ENCODE data around the gene RND2. TPM values are rescaled to one million over a fixed set of nuclear protein-coding genes. Genes with fewer than 3 reads are reported as not detected.
A peak's percentile ranks its signal among the peaks of the same experiment; 100 is the strongest.

RND2 gene
- total and polyA plus RNA-seq, 2 of the 13 experiments (the other 11 are each of a cell fraction or from before 2014, with no cell fraction given) = 0.05 to 0.11 TPM

DNA sequence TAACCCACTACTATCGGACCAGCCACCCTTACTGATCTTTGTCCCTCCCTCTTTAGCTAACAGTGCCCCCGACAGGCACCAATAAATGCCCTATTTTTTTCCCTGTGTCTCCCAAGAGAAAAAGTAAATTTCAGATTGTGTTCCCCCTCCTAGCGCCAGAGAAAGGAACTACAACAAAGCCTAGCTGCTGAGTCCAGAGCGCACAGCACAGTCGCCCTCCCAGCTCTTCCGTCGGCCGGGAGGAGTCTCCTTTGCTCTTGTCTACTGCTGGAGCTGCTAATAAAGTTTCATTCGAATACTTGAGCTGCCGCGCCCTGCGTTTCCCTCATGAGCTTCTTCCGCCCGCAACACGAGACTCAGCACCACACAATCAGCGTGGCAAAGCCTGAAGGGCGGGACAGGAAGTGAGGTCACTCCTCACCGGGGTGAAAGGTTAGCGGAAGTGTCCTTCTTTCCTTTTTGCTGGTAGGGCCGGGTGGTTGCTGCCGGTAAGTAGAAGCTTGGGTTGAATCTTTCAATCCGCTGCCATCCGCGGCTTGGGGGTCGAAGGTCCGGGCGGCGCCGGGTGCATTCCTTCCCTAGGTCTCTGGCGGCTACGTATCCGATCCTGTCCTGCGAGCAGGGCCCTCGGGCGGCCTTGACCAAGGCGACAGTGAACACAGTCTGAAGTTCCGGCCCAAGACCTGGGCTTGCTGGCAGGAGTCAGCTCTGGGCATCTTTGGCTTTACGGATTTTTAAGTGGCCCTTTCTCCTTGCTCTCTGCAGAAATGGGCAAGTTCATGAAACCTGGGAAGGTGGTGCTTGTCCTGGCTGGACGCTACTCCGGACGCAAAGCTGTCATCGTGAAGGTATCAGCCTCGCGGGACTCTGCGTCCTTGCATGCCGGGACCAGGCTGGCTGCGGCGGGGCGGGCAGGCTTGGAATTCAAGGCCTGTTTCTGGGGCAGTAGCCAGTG is 26.8 kb upstream of the RND2 start, which contains the start of gene RPL27 (continued):
- TF ChIP-seq, protein P1, sequence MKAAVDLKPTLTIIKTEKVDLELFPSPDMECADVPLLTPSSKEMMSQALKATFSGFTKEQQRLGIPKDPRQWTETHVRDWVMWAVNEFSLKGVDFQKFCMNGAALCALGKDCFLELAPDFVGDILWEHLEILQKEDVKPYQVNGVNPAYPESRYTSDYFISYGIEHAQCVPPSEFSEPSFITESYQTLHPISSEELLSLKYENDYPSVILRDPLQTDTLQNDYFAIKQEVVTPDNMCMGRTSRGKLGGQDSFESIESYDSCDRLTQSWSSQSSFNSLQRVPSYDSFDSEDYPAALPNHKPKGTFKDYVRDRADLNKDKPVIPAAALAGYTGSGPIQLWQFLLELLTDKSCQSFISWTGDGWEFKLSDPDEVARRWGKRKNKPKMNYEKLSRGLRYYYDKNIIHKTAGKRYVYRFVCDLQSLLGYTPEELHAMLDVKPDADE (CRISPR knock-in tag; IDR thresholded peaks at IDR 0.05) = 0 out of 2 replicates have a peak, but pooled peaks have one; percentile 8
- TF ChIP-seq NR2F2 (IDR thresholded peaks at IDR 0.05; ENCODE audit: borderline replicate concordance, low read depth) (peak; percentile 71; the same call in 1 of the 2 replicates), HOXA5 (CRISPR knock-in tag; IDR thresholded peaks at IDR 0.05) (peak; percentile 97), KLF16 (CRISPR knock-in tag; IDR thresholded peaks at IDR 0.05) (peak in 1 of 2 experiments; percentile 99; a peak in 2 of 4 replicates), ZSCAN9 (CRISPR knock-in tag; IDR thresholded peaks at IDR 0.05; ENCODE audit: borderline replicate concordance) (peak; percentile 98), HOXD1 (CRISPR knock-in tag; IDR thresholded peaks at IDR 0.05) (peak; percentile 83), PLRG1 (conservative IDR thresholded peaks at IDR 0.05) (no peak), SMARCC2 (IDR thresholded peaks at IDR 0.05) (no peak), RAD51 (IDR thresholded peaks at IDR 0.05; ENCODE audit: borderline replicate concordance) (no peak), ZNF382 (CRISPR knock-in tag; IDR thresholded peaks at IDR 0.05; ENCODE audit: borderline replicate concordance) (no peak), PHF21A (CRISPR knock-in tag; IDR thresholded peaks at IDR 0.05) (peak; percentile 96)
- TF ChIP-seq, protein P2, sequence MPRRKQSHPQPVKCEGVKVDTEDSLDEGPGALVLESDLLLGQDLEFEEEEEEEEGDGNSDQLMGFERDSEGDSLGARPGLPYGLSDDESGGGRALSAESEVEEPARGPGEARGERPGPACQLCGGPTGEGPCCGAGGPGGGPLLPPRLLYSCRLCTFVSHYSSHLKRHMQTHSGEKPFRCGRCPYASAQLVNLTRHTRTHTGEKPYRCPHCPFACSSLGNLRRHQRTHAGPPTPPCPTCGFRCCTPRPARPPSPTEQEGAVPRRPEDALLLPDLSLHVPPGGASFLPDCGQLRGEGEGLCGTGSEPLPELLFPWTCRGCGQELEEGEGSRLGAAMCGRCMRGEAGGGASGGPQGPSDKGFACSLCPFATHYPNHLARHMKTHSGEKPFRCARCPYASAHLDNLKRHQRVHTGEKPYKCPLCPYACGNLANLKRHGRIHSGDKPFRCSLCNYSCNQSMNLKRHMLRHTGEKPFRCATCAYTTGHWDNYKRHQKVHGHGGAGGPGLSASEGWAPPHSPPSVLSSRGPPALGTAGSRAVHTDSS (CRISPR knock-in tag; conservative IDR thresholded peaks at IDR 0.05) = no peak; the same call in 1 of the 2 replicates
- TF ChIP-seq, protein P3, sequence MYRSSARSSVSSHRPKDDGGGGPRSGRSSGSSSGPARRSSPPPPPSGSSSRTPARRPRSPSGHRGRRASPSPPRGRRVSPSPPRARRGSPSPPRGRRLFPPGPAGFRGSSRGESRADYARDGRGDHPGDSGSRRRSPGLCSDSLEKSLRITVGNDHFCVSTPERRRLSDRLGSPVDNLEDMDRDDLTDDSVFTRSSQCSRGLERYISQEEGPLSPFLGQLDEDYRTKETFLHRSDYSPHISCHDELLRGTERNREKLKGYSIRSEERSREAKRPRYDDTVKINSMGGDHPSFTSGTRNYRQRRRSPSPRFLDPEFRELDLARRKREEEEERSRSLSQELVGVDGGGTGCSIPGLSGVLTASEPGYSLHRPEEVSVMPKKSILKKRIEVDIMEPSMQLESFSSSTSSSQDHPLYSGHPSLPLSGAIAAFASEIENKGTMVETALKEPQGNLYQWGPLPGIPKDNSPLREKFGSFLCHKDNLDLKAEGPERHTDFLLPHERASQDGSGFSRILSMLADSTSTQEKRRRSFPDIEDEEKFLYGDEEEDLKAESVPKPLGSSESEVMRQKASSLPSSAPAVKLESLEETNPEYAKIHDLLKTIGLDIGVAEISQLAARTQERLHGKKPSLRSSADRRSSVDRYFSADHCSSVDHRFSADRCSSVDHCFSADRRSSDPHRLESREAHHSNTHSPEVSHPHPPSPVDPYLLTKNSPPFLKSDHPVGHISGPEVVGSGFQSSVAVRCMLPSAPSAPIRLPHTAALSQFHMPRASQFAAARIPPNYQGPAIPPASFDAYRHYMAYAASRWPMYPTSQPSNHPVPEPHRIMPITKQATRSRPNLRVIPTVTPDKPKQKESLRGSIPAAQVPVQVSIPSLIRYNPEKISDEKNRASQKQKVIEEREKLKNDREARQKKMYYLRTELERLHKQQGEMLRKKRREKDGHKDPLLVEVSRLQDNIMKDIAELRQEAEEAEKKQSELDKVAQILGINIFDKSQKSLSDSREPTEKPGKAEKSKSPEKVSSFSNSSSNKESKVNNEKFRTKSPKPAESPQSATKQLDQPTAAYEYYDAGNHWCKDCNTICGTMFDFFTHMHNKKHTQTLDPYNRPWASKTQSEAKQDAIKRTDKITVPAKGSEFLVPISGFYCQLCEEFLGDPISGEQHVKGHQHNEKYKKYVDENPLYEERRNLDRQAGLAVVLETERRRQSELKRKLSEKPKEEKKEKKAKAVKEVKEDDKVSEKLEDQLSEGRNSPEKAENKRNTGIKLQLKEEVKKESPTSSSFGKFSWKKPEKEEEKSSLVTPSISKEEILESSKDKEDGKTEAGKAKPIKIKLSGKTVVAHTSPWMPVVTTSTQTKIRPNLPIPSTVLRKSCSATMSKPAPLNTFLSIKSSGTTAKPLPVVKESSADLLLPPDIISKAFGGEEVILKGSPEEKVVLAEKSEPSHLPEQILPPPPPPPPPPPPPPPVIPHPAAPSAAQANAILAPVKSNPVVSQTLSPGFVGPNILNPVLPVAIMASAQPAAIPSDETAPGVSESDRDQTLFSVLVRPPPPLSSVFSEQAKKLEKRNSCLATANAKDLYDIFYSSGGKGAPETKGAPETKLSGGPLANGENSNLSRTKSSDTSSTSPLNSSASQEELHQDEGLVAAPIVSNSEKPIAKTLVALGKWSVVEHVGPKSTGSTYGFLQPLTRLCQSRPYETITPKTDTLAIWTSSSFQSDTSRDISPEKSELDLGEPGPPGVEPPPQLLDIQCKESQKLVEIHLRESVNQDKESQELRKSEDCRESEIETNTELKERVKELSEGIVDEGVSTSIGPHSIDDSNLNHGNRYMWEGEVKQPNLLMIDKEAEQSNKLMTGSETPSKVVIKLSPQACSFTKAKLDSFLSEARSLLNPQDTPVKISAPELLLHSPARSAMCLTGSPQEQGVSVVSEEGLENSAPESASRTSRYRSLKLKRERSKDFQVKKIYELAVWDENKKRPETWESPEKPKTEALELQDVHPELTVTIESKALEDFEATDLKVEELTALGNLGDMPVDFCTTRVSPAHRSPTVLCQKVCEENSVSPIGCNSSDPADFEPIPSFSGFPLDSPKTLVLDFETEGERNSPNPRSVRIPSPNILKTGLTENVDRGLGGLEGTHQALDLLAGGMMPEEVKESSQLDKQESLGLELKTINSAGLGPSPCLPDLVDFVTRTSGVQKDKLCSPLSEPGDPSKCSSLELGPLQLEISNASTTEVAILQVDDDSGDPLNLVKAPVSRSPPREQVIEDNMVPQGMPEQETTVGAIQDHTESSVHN (CRISPR knock-in tag; IDR thresholded peaks at IDR 0.05) = peak; percentile 99
- TF ChIP-seq, protein P4, sequence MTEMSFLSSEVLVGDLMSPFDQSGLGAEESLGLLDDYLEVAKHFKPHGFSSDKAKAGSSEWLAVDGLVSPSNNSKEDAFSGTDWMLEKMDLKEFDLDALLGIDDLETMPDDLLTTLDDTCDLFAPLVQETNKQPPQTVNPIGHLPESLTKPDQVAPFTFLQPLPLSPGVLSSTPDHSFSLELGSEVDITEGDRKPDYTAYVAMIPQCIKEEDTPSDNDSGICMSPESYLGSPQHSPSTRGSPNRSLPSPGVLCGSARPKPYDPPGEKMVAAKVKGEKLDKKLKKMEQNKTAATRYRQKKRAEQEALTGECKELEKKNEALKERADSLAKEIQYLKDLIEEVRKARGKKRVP (CRISPR knock-in tag; IDR thresholded peaks at IDR 0.05) = peak in 1 of 2 experiments; percentile 69; a peak in 2 of 4 replicates

Data from HepG2 (cell line).